Left lobe of liver (tissue), 2 donors: ENCODE measurements around the gene ADCY7. TPM values are rescaled to one million over a fixed set of nuclear protein-coding genes. Genes with fewer than 3 reads are reported as not detected.

Experiments used
- ATAC-seq: fragments of 200-7000 bp; cut with Tn5 transposase; one replicate; pipeline ENCODE4 v1.9.1; 2020; ENCODE audit warnings: mild to moderate bottlenecking, moderate library complexity
- DNase-seq: peaks from one replicate; pipeline ENCODE4 v3.0.0-alpha.2; 2020; ENCODE audit warnings: low spot score
- total RNA-seq: library from RNA; stranded (reverse); gene quantifications from one replicate; pipeline ENCODE4 v1.2.1, GENCODE V29; 2021
- donor health status: DM: no; HTN: no; CAD: no; lungs with moderate emphysema.
- donor health status: DM: no; HTN: yes; CAD: no.

The ADCY7 gene
- total RNA-seq, 1 donor from 2014 or later = 4.9 TPM

DNA sequence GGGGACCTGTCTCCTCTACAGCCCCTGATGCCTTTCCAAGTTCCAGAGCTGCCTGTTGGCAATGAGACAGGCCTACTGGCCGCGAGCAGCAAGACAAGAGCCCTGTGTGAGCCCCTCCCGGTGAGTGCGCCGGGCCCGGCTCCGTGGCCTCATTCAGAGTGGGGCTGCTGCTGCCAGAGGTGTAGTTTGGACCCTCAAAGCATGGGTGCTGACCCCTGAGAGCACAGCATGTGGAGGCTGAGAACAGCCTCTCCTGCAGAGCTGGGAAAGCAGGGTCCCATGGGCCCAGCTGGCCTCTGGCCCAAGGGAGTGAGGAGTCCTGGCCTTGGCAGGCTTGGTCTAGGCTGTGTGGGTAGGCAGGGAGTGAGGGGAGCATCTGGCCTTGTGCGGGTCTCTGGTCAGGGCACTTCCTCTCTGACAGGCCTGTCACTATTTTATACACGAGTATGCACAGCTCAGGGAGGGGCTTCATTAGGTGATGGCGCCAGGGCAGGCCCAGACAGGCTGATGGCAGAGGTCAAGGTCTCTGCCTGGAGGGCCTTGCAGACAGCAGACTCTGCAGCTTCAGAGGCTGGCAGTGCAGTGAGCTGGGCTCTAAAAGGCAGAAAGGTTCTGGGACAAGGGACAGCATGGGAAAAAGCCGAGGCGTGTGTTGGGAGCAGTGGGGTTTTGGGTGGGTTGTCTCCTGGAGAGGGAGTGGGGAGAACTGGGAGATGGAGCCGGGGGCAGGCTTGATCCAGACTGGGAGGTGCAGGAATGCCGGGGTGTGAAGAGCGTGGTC is 43.4 kb downstream of the ADCY7 start:
- DNase-seq = no peak
- ATAC-seq = no peak

DNA sequence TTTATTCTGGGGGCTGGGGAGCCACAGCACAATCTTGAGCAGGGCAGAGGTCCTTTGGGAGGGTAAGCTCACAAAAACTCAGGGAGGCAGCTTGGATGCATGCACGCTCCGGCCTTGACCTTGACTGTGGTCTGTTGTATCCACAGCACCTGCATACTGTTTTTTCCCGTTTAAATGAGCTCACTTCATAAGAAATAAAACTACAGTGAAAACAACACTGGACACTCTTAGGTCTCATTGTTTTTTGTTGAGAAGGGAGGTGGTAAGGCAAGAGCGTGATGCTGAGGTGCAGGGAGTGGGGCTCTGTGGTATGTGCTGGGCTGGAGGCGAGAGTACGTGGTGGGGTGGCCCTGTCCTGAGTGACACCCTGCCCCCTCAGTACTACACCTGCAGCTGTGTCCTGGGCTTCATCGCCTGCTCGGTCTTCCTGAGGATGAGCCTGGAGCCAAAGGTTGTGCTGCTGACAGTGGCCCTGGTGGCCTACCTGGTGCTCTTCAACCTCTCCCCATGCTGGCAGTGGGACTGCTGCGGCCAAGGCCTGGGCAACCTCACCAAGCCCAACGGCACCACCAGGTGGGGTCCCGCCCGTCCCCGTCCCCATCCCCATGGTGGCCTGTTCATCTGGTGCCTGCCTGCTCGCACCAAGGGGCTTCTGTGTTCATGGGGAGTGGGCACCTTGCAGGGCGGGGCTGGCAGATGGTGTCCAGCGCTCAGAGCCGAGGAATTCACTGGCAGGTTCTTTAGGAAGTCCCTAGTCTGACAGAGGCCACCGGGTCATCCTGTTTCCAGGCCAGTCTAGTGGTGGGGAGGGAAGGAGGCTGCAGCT is 44.2 kb downstream of the ADCY7 start:
- peak; percentile 16 for ATAC-seq
- peak; percentile 45 for DNase-seq

DNA sequence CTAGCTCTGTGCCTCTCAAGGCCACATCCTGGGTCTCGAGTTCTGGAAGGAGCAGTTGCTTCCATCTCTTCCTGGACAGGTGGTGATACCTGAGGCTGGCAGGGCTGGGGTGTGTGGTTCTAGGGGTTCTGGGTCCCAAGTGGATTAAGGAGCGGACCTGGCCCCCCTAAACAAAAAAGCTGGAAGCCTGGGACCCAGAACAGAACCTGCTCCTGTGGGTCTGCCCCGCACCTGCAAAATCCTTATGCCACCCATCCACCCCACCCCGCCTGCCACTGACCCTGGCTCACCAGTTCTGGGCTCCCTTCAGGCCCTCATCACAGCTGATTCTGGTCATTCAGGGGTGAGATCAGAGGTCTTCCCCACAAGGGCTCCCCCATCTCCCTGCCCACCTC is 44.8 kb downstream of the ADCY7 start:
- DNase-seq = no peak
- no peak for ATAC-seq

DNA sequence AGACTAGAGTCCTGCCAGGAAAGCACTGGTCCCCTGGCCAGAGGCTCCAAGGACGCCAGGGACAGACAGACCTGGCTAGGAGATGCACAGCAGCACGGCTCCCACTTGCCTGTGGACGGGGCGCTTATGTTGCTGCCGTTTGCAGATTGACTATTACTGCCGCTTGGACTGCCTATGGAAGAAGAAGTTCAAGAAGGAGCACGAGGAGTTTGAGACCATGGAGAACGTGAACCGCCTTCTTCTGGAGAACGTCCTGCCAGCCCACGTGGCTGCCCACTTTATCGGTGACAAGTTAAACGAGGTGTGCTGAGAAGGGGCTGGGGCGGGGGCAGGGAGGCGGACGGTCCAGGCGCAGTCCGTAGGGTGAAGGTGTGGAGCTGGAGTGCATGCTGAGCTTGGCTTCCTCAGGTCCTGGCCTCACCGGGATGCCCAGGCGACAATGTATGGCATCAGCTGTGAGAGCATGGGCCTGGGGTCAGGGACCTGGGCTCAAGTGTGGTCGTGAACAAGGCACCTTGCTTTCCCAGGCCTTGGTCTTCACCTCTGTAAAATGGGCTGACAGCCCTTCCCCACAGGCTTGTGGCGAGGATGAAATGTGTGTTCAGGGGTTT is 45.6 kb downstream of the ADCY7 start:
- ATAC-seq (peak; percentile 7), DNase-seq (no peak)

DNA sequence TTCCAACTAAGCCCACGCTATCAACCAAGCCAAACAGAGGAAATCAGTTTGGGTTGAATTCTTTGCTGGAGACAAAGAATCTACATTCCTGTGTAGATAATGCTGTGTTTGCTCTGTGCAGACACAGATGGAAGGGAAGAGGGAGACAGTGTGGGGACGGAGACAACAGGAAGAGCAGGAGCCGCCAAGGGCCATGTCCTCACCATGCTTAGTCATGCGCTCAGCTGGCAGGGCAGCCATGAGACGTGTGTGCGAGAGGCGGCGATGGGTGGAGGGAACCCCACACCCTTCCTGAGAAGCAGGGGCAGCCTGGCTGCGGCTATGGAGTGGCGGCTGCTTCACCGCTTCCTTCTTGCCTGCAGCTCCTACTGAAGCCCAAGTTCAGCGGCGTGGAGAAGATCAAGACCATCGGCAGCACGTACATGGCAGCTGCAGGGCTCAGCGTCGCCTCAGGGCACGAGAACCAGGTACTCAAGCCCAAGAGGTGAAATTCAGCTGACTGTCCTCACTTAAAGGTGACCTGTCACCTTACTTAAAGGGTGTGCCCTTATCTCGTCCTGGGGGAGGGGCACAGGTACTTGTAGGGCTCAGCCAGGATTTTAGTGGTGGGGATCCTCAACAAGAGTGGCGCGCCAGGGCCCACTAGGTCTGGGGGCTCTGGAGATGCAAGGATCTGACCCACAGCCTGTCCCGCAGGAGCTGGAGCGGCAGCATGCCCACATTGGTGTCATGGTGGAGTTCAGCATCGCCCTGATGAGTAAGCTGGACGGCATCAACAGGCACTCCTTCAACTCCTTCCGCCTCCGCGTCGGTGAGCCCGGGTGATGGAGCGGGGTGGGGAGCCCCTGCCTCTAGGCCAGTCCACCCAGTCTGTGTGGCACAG is 47.5 kb downstream of the ADCY7 start:
- peak; percentile 58 for ATAC-seq
- DNase-seq = peak; percentile 48

DNA sequence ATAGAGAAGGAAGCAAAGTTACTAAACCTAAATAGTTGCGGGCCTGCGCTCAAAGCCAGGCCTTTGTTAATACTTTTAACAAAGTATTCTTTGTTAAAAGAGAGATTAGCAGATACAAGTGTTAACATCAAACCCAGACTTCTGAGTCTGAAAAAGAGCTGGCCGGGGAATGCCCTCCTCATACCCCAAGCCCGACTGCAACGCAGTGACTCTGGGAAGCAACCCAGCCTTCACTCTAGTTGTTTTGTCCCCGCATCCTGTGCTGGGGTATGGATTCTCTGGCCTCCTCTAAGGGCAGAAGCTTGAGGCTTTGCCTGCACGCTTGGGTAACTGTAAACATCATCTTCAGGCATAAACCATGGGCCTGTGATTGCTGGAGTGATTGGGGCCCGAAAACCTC is 48.3 kb downstream of the ADCY7 start:
- ATAC-seq = no peak
- DNase-seq = no peak

DNA sequence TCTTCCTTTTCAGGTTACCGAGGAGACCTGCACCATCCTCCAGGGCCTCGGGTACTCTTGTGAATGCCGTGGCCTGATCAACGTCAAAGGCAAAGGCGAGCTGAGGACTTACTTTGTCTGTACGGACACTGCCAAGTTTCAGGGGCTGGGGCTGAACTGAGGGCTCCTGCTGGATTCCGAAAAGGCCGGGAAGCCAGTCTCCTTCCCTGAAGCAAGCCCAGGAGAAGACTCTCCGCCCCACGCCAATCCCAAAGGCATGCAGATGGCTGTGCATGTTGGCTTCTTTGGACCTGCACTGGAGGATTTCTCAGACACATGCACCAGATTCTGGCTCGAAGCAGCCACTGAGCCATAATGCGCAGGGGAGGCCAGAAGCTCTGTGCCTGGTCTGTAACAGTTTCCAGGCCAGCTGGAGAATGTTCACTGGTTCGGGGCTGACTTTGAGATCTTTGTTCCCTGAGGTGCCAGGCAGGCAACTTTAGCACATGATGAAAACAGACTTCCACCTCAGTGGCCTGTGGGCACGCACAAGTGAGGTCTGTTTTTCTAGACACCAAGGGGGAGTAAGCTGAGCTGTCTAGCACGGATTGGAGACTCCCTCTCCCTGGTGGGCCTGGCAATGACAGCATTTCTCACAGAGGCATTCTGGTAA is 49.1 kb downstream of the ADCY7 start:
- ATAC-seq (no peak), DNase-seq (no peak)

DNA sequence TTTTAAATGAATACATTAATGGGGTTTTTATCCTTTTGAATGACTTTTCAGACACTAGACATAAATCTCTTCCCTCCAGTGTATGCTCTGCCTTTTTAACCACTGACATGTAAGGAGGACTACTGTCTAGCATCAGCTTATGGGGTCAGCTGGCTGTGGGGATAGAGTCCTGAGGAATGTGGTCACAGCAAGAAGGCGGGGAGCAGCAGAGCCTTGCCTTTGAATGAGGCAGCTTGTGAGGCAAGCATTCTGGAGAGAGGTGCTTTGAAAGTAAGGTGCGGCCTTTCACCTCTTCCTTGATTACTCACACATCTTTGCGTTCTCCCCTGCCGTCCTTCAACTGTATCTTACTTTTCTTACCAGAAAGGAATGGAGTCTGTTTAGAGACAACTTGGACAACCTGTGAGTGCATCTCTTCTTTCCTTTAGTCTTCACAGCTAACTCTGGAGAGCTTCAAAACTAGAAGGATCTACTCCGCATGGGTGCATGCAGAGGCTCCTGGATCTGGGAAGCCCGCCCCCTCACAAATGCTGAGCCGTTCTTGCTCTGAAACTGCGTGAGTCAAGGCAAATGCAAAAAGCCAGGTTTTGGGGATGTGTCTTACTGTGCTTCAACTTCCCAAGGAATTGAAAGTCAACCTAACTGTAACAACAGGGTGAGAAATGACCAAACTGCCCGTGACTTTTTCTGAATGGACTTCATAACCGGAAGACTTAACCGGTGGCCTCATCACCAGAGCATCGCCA is 49.9 kb downstream of the ADCY7 start:
- ATAC-seq (no peak), DNase-seq (no peak)

DNA sequence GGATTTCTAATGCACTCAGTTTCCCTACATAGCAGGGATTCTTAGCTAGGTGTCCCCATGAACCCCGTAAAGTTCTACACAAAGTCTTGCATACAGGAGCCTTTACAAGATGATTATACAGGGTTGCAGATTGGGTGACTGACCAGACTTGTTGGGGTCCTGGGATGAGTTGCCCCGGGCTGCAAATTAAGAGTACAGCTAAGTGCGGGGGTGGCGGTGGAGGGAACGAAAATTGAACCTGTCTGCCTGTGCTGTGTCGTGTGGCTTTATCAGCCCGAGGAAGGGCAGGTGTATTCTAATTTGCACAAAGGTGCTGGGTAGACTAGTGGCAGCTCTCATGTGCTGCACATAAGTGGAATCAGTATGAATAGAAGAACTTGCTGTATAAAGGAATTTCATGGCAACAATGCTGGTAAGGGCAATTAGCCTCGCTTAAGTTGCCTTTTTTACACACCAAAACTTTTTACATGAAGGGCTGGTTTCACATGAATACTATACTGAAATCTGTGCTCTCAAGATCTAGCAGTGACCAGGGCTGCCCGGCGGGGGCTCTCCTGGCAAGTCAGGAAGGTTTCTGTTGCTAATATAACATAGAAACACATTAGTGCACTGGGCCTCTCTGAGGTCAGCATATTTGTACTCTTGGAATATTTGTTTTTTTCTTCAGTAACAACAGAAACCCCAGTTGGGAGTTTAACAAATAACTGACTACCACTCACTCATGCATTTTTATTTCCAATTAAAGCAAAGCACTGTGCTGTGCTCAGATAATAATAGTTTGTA is 50.7 kb downstream of the ADCY7 start:
- ATAC-seq (no peak), DNase-seq (no peak)

DNA sequence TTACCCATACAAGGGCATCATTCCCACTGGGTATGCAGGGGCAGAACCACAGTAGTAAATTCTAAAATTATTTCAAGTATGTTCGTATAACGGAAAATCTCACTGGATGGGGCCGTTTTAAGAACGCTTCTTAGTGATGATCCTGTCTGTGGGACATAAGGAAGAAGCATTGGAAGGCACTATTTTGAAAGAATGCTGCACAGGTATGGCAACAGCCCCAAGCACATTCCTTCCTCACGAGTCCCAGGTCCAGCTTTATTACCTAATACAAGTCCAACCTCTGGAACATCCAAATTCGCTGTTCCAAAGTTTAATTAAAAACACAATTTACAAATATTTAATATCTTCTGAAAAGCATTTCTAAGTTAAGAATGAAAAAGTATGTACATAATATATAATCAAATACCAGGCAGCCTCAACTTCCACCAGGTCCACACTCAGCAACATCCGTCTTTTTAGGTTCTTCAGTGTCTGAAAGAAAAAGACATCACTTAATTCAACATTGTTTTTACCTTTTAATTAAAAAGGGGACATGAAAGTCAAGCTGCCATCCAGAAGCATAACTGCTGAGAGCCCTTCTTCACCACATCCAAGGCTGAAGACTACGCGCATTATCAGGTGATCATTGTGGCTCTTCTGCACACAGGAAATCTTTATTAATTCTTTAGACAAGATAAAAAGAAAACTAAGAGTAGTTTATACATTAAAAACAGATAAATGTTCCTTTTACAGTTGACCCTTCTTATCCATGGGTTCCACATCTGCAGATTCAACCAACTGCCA is 52.6 kb downstream of the ADCY7 start:
- DNase-seq = no peak
- ATAC-seq = no peak

DNA sequence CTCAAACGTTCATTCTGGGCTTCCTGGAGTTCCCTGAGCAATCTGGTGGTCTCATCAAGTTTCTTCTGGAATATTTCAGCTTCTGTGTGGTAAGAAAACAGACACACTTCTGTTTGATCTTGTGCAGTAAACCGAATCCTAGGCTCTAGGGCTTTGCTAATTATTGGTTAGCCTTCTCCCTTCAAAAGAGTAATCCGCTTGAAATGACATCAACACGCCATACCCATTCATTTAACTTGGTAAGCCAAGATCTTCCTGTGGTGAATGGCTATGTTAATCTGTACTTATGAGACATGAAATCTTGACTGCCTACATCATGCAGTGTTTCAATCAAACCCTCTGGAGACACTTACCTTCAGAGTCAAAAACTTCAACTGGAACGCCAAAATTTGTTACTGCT is 54.0 kb downstream of the ADCY7 start:
- ATAC-seq = no peak
- no peak for DNase-seq

DNA sequence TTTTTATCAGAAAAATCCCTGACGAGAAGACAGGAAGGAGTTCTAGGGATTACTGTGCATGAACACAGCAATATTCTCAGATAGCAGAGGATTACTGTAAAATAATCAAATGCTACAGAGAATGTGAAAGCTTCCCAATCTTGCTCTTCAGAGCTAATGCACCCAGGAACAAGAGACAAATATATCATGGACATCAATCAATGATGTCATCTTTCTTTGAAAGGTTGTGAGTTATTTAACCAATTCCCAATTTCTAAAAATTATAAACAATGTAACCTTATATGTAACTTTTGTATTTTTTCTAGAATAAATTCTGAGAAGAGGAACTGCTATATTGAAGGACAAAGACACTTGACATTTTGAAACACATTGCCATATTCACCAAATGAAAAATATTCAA is 56.0 kb downstream of the ADCY7 start:
- DNase-seq (no peak), ATAC-seq (no peak)

DNA sequence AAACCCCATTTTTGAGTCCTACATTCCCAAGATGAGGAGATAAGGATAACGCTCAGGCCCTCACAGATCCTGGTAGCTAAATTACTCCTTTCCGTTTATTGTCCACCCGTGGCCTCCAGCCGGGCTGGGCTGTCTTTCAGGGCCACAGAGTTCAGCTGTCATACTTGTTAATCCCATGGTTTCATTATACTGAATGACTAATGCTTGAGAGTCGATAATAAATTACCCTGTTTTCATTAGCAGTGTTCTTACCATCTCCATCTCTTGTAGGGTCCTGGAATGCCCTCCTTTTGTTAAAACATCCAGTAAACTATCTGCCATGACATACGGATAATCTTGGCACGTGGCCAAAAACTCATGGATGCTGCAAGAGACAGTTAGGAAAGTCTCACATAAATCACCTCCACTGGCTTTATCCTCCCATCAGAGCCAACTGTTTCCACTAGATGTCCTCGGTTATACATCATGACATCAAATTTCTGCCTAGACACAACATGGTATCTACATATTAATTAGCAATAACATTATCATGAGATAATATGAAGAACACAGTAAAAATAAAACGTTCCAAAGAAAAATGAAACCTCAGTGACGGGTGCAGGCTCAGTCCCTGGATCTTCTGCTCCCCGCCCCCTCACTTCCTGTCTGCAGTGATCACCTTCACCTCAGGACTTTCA is 57.1 kb downstream of the ADCY7 start:
- no peak for DNase-seq
- ATAC-seq = peak; percentile 53

DNA sequence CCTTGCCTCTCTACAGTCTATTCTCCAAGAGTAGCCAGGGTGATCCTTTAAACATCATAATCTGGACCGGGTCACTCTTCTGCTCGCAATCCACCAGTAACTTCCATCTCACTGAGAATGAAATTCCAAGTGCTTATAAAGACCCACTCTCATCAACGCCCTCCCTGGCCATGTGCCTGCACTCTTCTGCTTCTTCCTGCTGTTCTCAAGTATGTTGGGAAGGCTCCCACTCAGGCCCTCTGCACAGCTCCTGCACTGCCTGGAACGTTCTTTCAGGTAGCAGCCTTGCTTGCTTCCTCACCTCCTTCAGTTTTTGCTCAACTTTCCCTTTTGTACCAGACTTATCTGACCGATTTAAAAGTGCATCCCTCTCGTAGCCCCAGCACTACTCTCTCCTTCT is 58.0 kb downstream of the ADCY7 start:
- DNase-seq (no peak), ATAC-seq (no peak)

DNA sequence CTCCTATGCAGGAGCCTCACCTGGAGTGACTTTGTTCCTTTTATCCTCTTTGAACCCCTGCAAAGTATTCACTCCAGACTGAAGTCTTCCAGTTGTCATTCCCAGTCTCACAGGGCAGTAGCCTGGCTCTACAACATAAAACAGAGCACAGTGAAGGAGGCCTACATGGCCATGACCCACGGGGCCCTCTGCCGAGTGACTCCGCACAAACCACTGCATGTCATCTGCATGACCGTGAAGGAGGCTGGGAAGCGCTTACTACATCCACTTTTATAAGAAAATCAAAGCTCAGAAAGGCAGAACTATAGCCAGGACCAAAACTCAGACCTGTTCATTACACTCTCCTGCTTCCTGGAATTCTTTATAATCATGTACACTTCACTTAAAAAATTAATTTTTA is 59.9 kb downstream of the ADCY7 start:
- ATAC-seq = no peak
- no peak for DNase-seq

DNA sequence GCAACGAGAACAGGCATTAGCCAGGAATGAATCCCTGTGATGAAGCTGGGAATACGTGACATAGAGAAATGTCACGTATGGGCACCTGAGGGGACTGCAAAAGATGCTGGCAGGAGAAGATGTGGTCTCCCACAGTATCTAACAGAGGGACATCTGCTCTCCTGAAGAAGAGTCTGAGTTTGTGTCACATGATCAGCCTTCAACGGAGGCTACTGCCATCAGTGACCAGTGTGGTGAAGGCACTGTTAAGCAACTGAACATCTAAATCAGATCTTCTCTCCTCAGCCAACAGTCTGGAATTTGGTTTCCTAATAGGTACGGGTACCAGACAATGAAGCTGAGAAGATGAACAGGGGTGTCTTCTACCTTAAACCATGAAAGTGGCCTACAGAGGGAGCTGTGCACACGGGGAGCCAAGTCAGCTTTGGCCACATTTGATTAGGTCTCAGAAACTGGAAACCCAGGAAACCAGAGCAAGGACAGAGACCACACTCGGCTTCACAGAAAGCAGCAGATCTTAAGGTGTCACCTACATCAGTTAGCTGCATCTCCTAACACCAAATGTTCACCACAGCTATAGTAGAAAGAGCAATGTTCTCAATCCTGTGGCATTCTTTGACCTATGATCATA is 60.6 kb downstream of the ADCY7 start:
- ATAC-seq (peak; percentile 78), DNase-seq (no peak)
